Liver (tissue), 3 donors: Measurements from ENCODE around the gene DBNDD2.

Experiments used
- EGR1 ChIP-seq, 2 donors: IDR thresholded peaks; 2 replicates each; pipeline ENCODE4 v1.6.1; 2016 to 2018; ENCODE audit warnings: antibody characterized with exemption in 2 of 2, low read depth in 2 of 2
- FOXA1 ChIP-seq: IDR thresholded peaks from 2 replicates; pipeline ENCODE4 v1.6.1; 2016; ENCODE audit warnings: antibody characterized with exemption
- GABPA ChIP-seq, 2 donors: IDR thresholded peaks in 1 of 2; conservative IDR thresholded peaks in 1 of 2; 2 replicates each; pipeline ENCODE4 v1.6.1; 2016; ENCODE audit warnings: antibody characterized with exemption in 2 of 2, mild to moderate bottlenecking in 1 of 2, moderate library complexity in 1 of 2
- HNF4G ChIP-seq: IDR thresholded peaks from 2 replicates; pipeline ENCODE4 v1.6.1; 2016; ENCODE audit warnings: antibody characterized with exemption
- JUND ChIP-seq, 2 donors: IDR thresholded peaks; 2 replicates each; pipeline ENCODE4 v1.6.1; 2016; ENCODE audit warnings: antibody characterized with exemption in 2 of 2
- RAD21 ChIP-seq, 2 donors: IDR thresholded peaks; 2 replicates each; pipeline ENCODE4 v1.6.1; 2016; ENCODE audit warnings: antibody characterized with exemption in 2 of 2, mild to moderate bottlenecking in 2 of 2
- RXRA ChIP-seq, 2 donors: IDR thresholded peaks; 2 replicates each; pipeline ENCODE4 v1.6.1; 2017 to 2018; ENCODE audit warnings: antibody characterized with exemption in 2 of 2, mild to moderate bottlenecking in 1 of 2
- TAF1 ChIP-seq: conservative IDR thresholded peaks from 2 replicates; pipeline ENCODE4 v1.6.1; 2016; ENCODE audit warnings: antibody characterized with exemption, mild to moderate bottlenecking
- YY1 ChIP-seq: IDR thresholded peaks from 2 replicates; pipeline ENCODE4 v1.6.1; 2016; ENCODE audit warnings: antibody characterized with exemption, mild to moderate bottlenecking
- TF ChIP-seq, protein P1 (sequence below): fragments of 150-350 bp; IDR thresholded peaks from 2 replicates; pipeline ENCODE4 v1.5.1; 2017; ENCODE audit warnings: improper control_type of control experiment, low read depth, low read length; ENCODE audit not compliant: missing input control
- TF ChIP-seq, protein P2 (sequence below): IDR thresholded peaks from 2 replicates; pipeline ENCODE4 v1.6.1; 2016; ENCODE audit warnings: antibody characterized with exemption
- TF ChIP-seq, protein P3 (sequence below): IDR thresholded peaks from 2 replicates; pipeline ENCODE4 v1.6.1; 2016; ENCODE audit warnings: antibody characterized with exemption, mild to moderate bottlenecking
- TF ChIP-seq, protein P4 (sequence below): IDR thresholded peaks from 2 replicates; pipeline ENCODE4 v1.6.1; 2016; ENCODE audit warnings: antibody characterized with exemption
- TF ChIP-seq, protein P5 (sequence below): IDR thresholded peaks from 2 replicates; pipeline ENCODE4 v1.6.1; 2016; ENCODE audit warnings: antibody characterized with exemption
- donor health status: healthy.
- donor health status: healthy.

DNA sequence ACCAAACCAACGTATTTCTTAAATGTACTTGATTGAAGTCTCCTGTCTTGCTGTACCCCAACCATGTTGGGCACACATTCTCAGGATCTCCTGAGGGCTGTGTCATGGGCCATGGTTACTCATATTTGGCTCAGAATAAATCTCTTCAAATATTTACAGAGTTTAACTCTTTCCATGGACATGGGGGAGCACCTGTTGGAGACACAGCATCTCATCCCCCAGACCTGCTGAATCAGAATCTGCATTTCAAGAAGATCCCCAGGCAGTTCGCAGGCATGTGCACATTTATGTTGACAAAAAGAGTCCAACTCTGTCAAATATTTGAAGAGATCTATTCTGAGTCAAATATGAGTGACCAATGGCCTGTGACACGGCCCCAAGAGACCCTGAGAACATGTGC is 32.3 kb downstream of the DBNDD2 start:
- TF ChIP-seq, protein P1, sequence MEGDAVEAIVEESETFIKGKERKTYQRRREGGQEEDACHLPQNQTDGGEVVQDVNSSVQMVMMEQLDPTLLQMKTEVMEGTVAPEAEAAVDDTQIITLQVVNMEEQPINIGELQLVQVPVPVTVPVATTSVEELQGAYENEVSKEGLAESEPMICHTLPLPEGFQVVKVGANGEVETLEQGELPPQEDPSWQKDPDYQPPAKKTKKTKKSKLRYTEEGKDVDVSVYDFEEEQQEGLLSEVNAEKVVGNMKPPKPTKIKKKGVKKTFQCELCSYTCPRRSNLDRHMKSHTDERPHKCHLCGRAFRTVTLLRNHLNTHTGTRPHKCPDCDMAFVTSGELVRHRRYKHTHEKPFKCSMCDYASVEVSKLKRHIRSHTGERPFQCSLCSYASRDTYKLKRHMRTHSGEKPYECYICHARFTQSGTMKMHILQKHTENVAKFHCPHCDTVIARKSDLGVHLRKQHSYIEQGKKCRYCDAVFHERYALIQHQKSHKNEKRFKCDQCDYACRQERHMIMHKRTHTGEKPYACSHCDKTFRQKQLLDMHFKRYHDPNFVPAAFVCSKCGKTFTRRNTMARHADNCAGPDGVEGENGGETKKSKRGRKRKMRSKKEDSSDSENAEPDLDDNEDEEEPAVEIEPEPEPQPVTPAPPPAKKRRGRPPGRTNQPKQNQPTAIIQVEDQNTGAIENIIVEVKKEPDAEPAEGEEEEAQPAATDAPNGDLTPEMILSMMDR: no peak
- TF ChIP-seq, protein P2, sequence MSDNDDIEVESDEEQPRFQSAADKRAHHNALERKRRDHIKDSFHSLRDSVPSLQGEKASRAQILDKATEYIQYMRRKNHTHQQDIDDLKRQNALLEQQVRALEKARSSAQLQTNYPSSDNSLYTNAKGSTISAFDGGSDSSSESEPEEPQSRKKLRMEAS: no peak
- TF ChIP-seq, protein P3, sequence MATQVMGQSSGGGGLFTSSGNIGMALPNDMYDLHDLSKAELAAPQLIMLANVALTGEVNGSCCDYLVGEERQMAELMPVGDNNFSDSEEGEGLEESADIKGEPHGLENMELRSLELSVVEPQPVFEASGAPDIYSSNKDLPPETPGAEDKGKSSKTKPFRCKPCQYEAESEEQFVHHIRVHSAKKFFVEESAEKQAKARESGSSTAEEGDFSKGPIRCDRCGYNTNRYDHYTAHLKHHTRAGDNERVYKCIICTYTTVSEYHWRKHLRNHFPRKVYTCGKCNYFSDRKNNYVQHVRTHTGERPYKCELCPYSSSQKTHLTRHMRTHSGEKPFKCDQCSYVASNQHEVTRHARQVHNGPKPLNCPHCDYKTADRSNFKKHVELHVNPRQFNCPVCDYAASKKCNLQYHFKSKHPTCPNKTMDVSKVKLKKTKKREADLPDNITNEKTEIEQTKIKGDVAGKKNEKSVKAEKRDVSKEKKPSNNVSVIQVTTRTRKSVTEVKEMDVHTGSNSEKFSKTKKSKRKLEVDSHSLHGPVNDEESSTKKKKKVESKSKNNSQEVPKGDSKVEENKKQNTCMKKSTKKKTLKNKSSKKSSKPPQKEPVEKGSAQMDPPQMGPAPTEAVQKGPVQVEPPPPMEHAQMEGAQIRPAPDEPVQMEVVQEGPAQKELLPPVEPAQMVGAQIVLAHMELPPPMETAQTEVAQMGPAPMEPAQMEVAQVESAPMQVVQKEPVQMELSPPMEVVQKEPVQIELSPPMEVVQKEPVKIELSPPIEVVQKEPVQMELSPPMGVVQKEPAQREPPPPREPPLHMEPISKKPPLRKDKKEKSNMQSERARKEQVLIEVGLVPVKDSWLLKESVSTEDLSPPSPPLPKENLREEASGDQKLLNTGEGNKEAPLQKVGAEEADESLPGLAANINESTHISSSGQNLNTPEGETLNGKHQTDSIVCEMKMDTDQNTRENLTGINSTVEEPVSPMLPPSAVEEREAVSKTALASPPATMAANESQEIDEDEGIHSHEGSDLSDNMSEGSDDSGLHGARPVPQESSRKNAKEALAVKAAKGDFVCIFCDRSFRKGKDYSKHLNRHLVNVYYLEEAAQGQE: no peak
- no peak for TF ChIP-seq TAF1
- TF ChIP-seq, protein P4, sequence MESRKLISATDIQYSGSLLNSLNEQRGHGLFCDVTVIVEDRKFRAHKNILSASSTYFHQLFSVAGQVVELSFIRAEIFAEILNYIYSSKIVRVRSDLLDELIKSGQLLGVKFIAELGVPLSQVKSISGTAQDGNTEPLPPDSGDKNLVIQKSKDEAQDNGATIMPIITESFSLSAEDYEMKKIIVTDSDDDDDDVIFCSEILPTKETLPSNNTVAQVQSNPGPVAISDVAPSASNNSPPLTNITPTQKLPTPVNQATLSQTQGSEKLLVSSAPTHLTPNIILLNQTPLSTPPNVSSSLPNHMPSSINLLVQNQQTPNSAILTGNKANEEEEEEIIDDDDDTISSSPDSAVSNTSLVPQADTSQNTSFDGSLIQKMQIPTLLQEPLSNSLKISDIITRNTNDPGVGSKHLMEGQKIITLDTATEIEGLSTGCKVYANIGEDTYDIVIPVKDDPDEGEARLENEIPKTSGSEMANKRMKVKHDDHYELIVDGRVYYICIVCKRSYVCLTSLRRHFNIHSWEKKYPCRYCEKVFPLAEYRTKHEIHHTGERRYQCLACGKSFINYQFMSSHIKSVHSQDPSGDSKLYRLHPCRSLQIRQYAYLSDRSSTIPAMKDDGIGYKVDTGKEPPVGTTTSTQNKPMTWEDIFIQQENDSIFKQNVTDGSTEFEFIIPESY: no peak
- TF ChIP-seq HNF4G: no peak
- TF ChIP-seq EGR1 (IDR thresholded peaks at IDR 0.05; ENCODE audit: low read depth in 2 of 2): no peak
- TF ChIP-seq JUND (IDR thresholded peaks at IDR 0.05): no peak
- no peak for TF ChIP-seq RAD21 (IDR thresholded peaks at IDR 0.05)
- TF ChIP-seq GABPA (IDR thresholded peaks at IDR 0.05 in 1 of 2, conservative IDR thresholded peaks at IDR 0.05 in 1 of 2): no peak
- TF ChIP-seq YY1: no peak
- TF ChIP-seq, protein P5, sequence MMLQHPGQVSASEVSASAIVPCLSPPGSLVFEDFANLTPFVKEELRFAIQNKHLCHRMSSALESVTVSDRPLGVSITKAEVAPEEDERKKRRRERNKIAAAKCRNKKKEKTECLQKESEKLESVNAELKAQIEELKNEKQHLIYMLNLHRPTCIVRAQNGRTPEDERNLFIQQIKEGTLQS: no peak
- no peak for TF ChIP-seq FOXA1
- no peak for TF ChIP-seq RXRA (IDR thresholded peaks at IDR 0.05)
